Breast epithelium (tissue), 3 donors: ENCODE results near the gene TFF2.

Source experiments
- CTCF ChIP-seq, 3 donors: fragments of 450-650 bp; IDR thresholded peaks; one replicate each; pipeline ENCODE4 v1.5.1; 2016 to 2017; ENCODE audit warnings: antibody characterized with exemption in 3 of 3, mild to moderate bottlenecking in 3 of 3, moderate library complexity in 3 of 3
- POLR2AphosphoS5 ChIP-seq, 3 donors: sonication (generic); formaldehyde crosslinking; IDR thresholded peaks; one replicate each; pipeline ENCODE4 v1.6.1; 2017; ENCODE audit warnings: antibody characterized with exemption in 3 of 3

GRCh38 chr21:42363312-42363711 is 12.5 kb upstream of the TFF2 start:
- TF ChIP-seq CTCF (IDR thresholded peaks at IDR 0.05) (no peak), POLR2AphosphoS5 (IDR thresholded peaks at IDR 0.05) (no peak)
